Tibial nerve (tissue), 3 donors: ENCODE data around the gene MCC.

Experiments used
- POLR2A ChIP-seq, 2 donors: fragments of 450-650 bp; IDR thresholded peaks; one replicate each; pipeline ENCODE4 v1.6.1; 2017; ENCODE audit warnings: antibody characterized with exemption in 2 of 2, mild to moderate bottlenecking in 2 of 2, moderate library complexity in 2 of 2
- TF ChIP-seq, protein P1 (sequence below), 5 experiments: fragments of 200-600 bp in 3 of 5; fragments of 450-650 bp in 2 of 5; sonication (generic) in 3 of 5; IDR thresholded peaks; one replicate each; pipeline ENCODE4 v1.5.1; 2016 to 2019; ENCODE audit warnings: antibody characterized with exemption in 5 of 5, mild to moderate bottlenecking in 3 of 5, moderate library complexity in 2 of 5

DNA sequence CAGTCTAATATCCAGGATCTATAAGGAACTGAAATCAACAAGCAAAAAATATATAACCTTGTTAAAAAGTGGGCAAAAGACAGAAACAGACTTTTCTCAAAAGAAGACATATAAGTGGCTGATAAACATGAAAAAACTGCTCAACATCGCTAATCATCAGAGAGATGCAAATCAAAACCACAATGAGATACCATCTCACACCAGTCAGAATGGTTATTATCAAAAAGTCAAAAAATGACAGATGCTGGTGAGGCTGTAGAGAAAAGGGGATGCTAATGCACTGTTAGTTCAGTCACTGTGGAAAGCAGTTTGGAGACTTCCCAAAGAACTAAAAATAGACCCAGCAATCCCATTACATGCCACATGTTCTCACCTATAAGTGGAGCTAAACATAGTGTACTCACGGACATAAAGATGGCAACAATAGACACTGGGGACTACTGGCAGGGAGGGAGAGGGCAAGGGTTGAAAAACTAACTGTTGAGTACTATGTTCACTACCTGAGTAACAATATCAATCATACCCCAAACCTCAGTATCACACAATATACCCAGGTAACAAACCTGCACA lies 41.8 kb downstream of the MCC start:
- TF ChIP-seq, protein P1, sequence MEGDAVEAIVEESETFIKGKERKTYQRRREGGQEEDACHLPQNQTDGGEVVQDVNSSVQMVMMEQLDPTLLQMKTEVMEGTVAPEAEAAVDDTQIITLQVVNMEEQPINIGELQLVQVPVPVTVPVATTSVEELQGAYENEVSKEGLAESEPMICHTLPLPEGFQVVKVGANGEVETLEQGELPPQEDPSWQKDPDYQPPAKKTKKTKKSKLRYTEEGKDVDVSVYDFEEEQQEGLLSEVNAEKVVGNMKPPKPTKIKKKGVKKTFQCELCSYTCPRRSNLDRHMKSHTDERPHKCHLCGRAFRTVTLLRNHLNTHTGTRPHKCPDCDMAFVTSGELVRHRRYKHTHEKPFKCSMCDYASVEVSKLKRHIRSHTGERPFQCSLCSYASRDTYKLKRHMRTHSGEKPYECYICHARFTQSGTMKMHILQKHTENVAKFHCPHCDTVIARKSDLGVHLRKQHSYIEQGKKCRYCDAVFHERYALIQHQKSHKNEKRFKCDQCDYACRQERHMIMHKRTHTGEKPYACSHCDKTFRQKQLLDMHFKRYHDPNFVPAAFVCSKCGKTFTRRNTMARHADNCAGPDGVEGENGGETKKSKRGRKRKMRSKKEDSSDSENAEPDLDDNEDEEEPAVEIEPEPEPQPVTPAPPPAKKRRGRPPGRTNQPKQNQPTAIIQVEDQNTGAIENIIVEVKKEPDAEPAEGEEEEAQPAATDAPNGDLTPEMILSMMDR (IDR thresholded peaks at IDR 0.05) = no peak
- TF ChIP-seq POLR2A (IDR thresholded peaks at IDR 0.05) = no peak
